Activated naive CD8-positive, alpha-beta T cell treated with anti-CD3 and anti-CD28 coated beads, Interleukin-2, amount 50 U/mL, for 24 hours (primary cell): ENCODE results near the gene LHX2.

ENCODE experiments used
- ATAC-seq: fragments of 150-1000 bp; cut with Tn5 transposase; one replicate; pipeline ENCODE4 v1.10.0; 2021
- DNase-seq: peaks from one replicate; pipeline ENCODE4 v3.0.0; 2021
- H3K27ac Mint-ChIP-seq: one replicate; pipeline ENCODE4 v1.8.0; 2021; ENCODE audit warnings: mild to moderate bottlenecking, mixed read lengths
- H3K27me3 Mint-ChIP-seq: one replicate; pipeline ENCODE4 v1.8.0; 2021; ENCODE audit warnings: mixed read lengths
- H3K36me3 Mint-ChIP-seq: one replicate; pipeline ENCODE4 v1.8.0; 2021; ENCODE audit warnings: low read depth, mixed read lengths
- H3K4me1 Mint-ChIP-seq: one replicate; pipeline ENCODE4 v1.8.0; 2021; ENCODE audit warnings: mixed read lengths
- H3K4me3 Mint-ChIP-seq: one replicate; pipeline ENCODE4 v1.8.0; 2021; ENCODE audit warnings: mild to moderate bottlenecking, moderate library complexity, mixed read lengths
- H3K9me3 Mint-ChIP-seq: one replicate; pipeline ENCODE4 v1.8.0; 2021; ENCODE audit warnings: mixed read lengths

Gene LHX2

GRCh38 chr9:124029617-124030016 lies 18.0 kb downstream of the LHX2 start:
- Mint-ChIP-seq H3K27ac (no peak overlapping the region), H3K27me3 (peaks cover 67% of the 10 kb centered on the region), H3K36me3 (no peaks in the 10 kb centered on the region), H3K9me3 (no peaks in the 10 kb centered on the region), H3K4me1 (no peaks in the 10 kb centered on the region), H3K4me3 (no peak overlapping the region)
- no peak for DNase-seq
- ATAC-seq = no peak

GRCh38 chr9:124030969-124031451 lies 19.4 kb downstream of the LHX2 start:
- Mint-ChIP-seq H3K27me3 (peaks cover 67% of the 10 kb centered on the region), H3K4me3 (no peak overlapping the region), H3K4me1 (no peaks in the 10 kb centered on the region), H3K27ac (no peak overlapping the region), H3K9me3 (no peaks in the 10 kb centered on the region), H3K36me3 (no peaks in the 10 kb centered on the region)
- ATAC-seq = no peak
- DNase-seq = no peak

GRCh38 chr9:124032247-124032646 lies 20.7 kb downstream of the LHX2 start:
- H3K36me3 Mint-ChIP-seq = no peaks in the 10 kb centered on the region
- H3K9me3 Mint-ChIP-seq = no peaks in the 10 kb centered on the region
- DNase-seq = no peak
- H3K27ac Mint-ChIP-seq = no peak overlapping the region
- H3K27me3 Mint-ChIP-seq = peaks cover 67% of the 10 kb centered on the region
- H3K4me1 Mint-ChIP-seq = no peaks in the 10 kb centered on the region
- no peak for ATAC-seq
- no peak overlapping the region for H3K4me3 Mint-ChIP-seq

- Mint-ChIP-seq H3K4me3 (no peak overlapping the region), H3K27me3 (peaks cover 70% of the 10 kb centered on the region), H3K9me3 (no peaks in the 10 kb centered on the region), H3K36me3 (no peaks in the 10 kb centered on the region), H3K4me1 (no peaks in the 10 kb centered on the region), H3K27ac (no peak overlapping the region)
- ATAC-seq (no peak), DNase-seq (no peak)
Measured at GRCh38 chr9:124033348-124033747, 21.8 kb downstream of the LHX2 start.

GRCh38 chr9:124033967-124034366 lies 22.4 kb downstream of the LHX2 start:
- ATAC-seq = no peak
- H3K4me3 Mint-ChIP-seq = no peak overlapping the region
- no peaks in the 10 kb centered on the region for H3K9me3 Mint-ChIP-seq
- H3K27ac Mint-ChIP-seq = no peak overlapping the region
- no peaks in the 10 kb centered on the region for H3K36me3 Mint-ChIP-seq
- peaks cover 72% of the 10 kb centered on the region for H3K27me3 Mint-ChIP-seq
- no peaks in the 10 kb centered on the region for H3K4me1 Mint-ChIP-seq
- no peak for DNase-seq

GRCh38 chr9:124035001-124035650 lies 23.6 kb downstream of the LHX2 start:
- Mint-ChIP-seq H3K36me3 (no peaks in the 10 kb centered on the region), H3K27me3 (peaks cover 75% of the 10 kb centered on the region), H3K27ac (no peak overlapping the region), H3K9me3 (no peaks in the 10 kb centered on the region), H3K4me1 (peaks cover 2% of the 10 kb centered on the region), H3K4me3 (no peak overlapping the region)
- ATAC-seq (no peak), DNase-seq (no peak)

- H3K4me1 Mint-ChIP-seq = peaks cover 9% of the 10 kb centered on the region
- H3K4me3 Mint-ChIP-seq = no peak overlapping the region
- H3K9me3 Mint-ChIP-seq = no peaks in the 10 kb centered on the region
- no peaks in the 10 kb centered on the region for H3K36me3 Mint-ChIP-seq
- DNase-seq = no peak
- ATAC-seq = no peak
- no peak overlapping the region for H3K27ac Mint-ChIP-seq
- peaks cover 77% of the 10 kb centered on the region for H3K27me3 Mint-ChIP-seq
Measured at GRCh38 chr9:124036578-124036977, 25.0 kb downstream of the LHX2 start.

GRCh38 chr9:124037790-124038189 lies 26.2 kb downstream of the LHX2 start:
- no peak overlapping the region for H3K4me3 Mint-ChIP-seq

GRCh38 chr9:124038239-124038638 lies 26.7 kb downstream of the LHX2 start:
- DNase-seq (no peak), ATAC-seq (no peak)
- Mint-ChIP-seq H3K27me3 (peaks cover 74% of the 10 kb centered on the region), H3K27ac (no peak overlapping the region), H3K36me3 (no peaks in the 10 kb centered on the region), H3K4me1 (peaks cover 10% of the 10 kb centered on the region), H3K9me3 (no peaks in the 10 kb centered on the region), H3K4me3 (no peak overlapping the region)

More at GRCh38 chr9:124037790-124038189, 26.2 kb downstream of the LHX2 start:
- ATAC-seq (no peak), DNase-seq (no peak)
- Mint-ChIP-seq H3K36me3 (no peaks in the 10 kb centered on the region), H3K27ac (no peak overlapping the region), H3K4me1 (peaks cover 10% of the 10 kb centered on the region), H3K9me3 (no peaks in the 10 kb centered on the region), H3K27me3 (peaks cover 75% of the 10 kb centered on the region)

- H3K4me1 Mint-ChIP-seq = peaks cover 10% of the 10 kb centered on the region
- H3K36me3 Mint-ChIP-seq = no peaks in the 10 kb centered on the region
- no peaks in the 10 kb centered on the region for H3K9me3 Mint-ChIP-seq
- DNase-seq (no peak), ATAC-seq (no peak)
- H3K27ac Mint-ChIP-seq = no peak overlapping the region
- H3K27me3 Mint-ChIP-seq = peaks cover 74% of the 10 kb centered on the region
- H3K4me3 Mint-ChIP-seq = no peak overlapping the region
Measured at GRCh38 chr9:124038790-124039633, 27.4 kb downstream of the LHX2 start.

- H3K4me1 Mint-ChIP-seq = peaks cover 10% of the 10 kb centered on the region
- H3K36me3 Mint-ChIP-seq = no peaks in the 10 kb centered on the region
- peak; percentile 48 for ATAC-seq
- no peaks in the 10 kb centered on the region for H3K9me3 Mint-ChIP-seq
- no peak overlapping the region for H3K27ac Mint-ChIP-seq
- peaks cover 75% of the 10 kb centered on the region for H3K27me3 Mint-ChIP-seq
- H3K4me3 Mint-ChIP-seq = peak overlapping the region; percentile 16
- no peak for DNase-seq
Measured at GRCh38 chr9:124040186-124040931, 28.8 kb downstream of the LHX2 start.

GRCh38 chr9:124040935-124041816 lies 29.6 kb downstream of the LHX2 start:
- DNase-seq (peak; percentile 68), ATAC-seq (no peak)
- Mint-ChIP-seq H3K27me3 (peaks cover 73% of the 10 kb centered on the region), H3K9me3 (no peaks in the 10 kb centered on the region), H3K27ac (no peak overlapping the region), H3K4me1 (peaks cover 10% of the 10 kb centered on the region), H3K4me3 (peak overlapping the region; percentile 1), H3K36me3 (no peaks in the 10 kb centered on the region)

- ATAC-seq = no peak
- Mint-ChIP-seq H3K4me1 (peaks cover 10% of the 10 kb centered on the region), H3K27ac (no peak overlapping the region), H3K9me3 (no peaks in the 10 kb centered on the region), H3K27me3 (peaks cover 75% of the 10 kb centered on the region), H3K4me3 (peak overlapping the region; percentile 1), H3K36me3 (no peaks in the 10 kb centered on the region)
- no peak for DNase-seq
Measured at GRCh38 chr9:124041817-124042116, 30.2 kb downstream of the LHX2 start.

- H3K4me3 Mint-ChIP-seq = no peak overlapping the region
- H3K36me3 Mint-ChIP-seq = no peaks in the 10 kb centered on the region
- ATAC-seq = no peak
Measured at GRCh38 chr9:124042201-124042721, 30.7 kb downstream of the LHX2 start.

More at GRCh38 chr9:124042201-124042721, 30.7 kb downstream of the LHX2 start:
- Mint-ChIP-seq H3K27me3 (peaks cover 77% of the 10 kb centered on the region), H3K4me1 (peaks cover 10% of the 10 kb centered on the region), H3K27ac (no peak overlapping the region), H3K9me3 (no peaks in the 10 kb centered on the region)
- DNase-seq = no peak
